ENCODE measurements around the gene PHOSPHO1. TPM values are rescaled to one million over a fixed set of nuclear protein-coding genes. Genes with fewer than 3 reads are reported as not detected.
"Not testable (repeated sequence)": the region's sequence is repeated elsewhere in the genome, so short reads cannot be mapped to it uniquely, and the experiment has no call there.

Gene PHOSPHO1, protein sequence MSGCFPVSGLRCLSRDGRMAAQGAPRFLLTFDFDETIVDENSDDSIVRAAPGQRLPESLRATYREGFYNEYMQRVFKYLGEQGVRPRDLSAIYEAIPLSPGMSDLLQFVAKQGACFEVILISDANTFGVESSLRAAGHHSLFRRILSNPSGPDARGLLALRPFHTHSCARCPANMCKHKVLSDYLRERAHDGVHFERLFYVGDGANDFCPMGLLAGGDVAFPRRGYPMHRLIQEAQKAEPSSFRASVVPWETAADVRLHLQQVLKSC
- total RNA-seq (2014; rRNA removed) = 0.13 and 0.23 TPM in 2 replicates
- 0.26 TPM for polyA plus RNA-seq (2012)

DNA sequence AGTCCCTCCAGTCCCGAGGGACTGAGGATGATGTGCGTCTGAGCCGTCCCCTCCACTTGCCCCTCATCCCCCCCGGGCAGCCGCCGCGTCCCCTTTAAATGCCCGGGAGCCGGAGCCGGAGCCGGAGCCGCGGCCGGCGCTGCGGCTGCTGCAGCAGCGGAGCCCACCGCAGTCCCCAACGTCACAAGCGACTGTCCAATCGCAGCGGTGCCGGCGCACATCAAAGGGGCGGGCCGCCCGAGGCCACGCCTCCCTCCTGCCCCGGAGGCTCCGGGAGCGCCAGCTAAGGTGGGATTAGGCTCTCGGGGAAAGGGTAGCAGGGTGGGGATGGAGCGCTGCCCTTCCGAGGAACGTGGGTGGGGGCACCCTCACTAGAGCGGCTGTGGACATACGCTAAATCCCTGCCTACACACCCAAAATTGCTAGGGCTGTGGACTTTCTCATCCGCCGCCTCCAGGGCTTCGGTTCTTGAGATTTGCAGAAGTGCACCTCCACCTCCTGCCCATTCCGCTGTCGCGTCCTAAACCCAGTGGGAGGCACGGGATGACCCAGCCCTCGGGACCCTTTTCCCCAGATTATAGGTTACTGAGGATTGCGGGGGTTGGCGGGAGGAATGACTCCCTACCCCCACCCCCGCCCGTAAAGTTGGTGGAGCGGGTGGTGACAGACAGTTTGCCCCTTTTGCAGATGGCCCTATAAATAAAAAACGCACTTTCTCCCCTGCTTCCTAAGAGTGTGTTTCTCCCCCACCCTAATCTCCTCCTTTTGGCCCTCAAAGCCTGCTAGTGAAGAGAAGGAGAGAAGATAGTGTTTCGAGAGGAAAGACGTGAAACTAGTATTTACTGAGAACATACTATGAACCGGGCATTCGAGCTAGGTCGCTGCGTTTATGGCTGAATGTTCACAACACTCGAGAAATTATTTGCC, at the start of gene PHOSPHO1:
Gene PHOSPHO1 (minus strand): TSS at position 152 of the 927 bp plus-strand sequence. CDS start 4,096 bp downstream, outside the sequence.
- peak; percentile 69 for DNase-seq (ENCODE audit: low read depth)

DNA sequence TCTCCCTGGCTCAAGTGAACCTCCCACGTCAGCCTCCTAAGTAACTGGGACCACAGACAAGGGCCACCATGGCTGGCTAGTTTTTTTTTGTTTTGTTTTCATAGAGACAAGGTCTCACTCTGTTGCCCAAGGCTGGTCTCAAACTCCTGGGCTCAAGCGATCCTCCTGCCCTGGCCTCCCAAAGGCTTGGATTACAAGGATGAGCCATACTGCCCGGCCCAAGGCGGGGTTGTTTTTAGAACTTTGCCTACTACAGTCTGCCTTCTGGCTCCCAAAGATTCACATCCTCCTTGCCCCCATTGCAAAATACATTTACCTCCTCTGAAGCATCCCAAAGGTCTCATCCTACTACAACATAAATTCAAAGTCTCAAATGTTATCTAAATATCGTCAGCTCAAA, 49.5 kb upstream of the PHOSPHO1 start:
- no peak for DNase-seq (ENCODE audit: low read depth)

DNA sequence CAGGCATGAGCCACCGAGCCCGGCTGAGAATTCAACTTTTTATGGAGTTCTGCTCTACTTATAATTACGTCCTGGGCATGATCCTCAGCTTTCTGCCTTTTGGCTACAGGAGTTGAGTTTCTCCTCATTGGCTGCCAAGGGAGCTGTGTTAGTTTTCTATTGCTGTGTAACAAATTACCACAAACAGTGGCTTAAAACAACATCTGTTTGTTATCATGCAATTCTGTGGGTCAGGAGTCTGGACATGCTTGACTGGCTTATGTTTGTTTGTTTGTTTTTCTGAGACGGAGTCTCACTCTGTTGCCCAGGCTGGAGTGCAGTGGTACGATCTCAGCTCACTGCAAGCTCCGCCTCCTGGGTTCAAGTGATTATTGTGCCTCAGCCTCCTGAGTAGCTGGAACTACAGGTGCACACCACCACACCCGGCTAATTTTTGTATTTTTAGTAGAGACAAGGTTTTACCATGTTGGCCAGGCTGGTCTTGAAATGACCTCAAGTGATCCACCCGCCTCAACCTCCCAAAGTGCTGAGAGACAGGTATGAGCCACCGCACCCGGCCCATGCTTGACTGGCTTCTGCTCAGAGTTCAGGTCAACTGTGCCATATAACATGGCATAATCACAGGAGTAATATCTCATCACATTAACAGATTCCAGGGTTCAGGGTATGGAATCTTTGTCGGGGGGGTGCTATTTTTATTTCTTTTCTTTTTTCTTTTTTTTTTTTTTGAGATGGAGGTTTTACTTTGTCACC, 48.9 kb upstream of the PHOSPHO1 start:
- DNase-seq (ENCODE audit: low read depth) = not testable (repeated sequence)

DNA sequence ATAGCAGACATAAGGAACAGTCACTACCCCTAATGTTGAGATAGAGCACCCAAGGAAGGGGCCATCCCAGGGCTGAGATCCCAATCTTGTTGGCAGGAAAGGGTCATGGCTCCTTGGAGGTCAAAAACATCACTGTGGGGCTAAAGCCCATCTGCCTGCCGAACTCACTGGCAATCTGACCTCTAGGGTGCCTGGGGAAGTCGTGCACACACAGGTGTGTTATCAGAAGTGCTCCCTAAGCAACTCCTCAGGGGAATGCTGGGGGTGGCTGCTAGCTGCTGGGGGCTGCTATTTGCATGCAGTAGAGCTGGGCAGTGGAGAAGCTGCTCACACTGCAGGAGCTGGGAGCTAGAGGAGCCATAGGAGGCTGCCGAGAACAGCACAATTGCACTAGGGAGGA, 47.5 kb upstream of the PHOSPHO1 start:
- no peak for DNase-seq (ENCODE audit: low read depth)

DNA sequence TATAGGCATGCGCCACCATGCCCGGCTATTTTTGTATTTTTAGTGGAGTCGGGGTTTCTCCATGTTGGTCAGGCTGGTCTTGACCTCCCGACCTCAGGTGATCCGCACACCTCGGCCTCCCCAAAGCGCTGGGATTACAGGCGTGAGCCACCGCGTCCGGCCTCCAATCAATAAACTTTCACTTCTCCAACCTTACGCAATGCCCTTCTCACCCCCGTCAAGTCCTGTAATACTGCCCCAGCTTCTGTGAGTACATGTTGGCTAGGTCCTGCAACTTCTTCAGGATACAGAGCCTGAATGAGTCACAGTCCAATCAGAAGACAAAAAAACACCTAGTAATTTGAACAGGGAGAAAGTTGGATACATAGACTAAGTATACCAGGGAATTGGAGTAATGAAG, 47.1 kb upstream of the PHOSPHO1 start:
- no peak for DNase-seq (ENCODE audit: low read depth)

DNA sequence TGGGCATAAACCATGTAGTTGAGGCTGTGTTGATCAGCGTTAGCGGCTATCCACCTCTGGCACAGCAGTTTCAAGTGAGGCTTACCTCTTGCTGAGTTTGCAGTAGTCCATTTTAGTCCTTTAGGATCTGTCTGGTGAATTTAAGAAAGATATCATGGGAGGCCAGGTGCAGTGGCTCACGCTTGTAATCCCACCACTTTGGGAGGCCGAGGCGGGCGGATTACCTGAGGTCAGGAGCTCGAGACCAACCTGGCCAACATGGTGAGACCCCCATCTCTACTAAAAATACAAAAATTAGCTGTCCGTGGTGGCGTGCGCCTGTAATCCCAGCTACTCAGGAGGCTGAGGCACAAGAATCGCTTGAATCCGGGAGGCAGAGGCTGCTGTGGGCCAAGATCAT, 45.4 kb upstream of the PHOSPHO1 start:
- DNase-seq (ENCODE audit: low read depth) = not testable (repeated sequence)

DNA sequence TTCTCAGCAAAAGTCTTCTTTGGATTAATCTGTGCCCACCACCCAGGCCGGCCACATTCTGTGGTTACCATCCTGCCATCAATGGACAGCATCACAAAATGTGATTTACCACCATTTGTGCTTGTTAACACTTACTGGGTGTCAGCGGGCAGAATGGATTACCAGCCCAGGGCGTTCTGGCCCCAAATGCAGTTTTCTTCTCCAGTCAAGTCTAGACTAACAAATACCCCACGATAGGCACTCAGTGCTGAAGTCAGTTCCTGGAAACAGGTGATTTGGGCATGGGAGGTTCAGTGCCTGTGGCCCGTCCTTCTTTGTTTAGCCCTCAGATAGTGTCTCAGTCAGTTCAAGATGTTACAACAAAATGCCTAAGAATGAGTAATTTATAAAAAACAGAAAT, 38.8 kb upstream of the PHOSPHO1 start:
- no peak for DNase-seq (ENCODE audit: low read depth)

DNA sequence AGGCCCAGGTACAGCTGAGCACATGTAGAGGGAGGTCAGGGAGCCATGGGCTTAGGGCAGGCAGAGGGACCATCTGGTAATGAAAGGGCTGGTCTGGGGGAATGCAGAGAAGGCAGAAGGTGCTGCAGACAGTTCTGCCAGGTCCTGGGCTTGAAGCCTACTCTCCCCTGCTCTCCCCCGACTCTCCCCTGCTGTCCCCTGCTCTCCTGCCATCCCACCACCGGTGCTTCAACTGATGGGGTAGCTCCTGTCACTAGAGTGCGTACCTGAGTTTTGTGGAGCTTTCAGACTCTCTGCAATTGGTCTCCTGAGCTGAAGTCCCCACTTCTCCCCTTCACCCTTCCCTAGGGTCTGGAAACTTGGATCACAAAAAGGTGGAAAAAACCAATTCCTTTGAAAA, 37.3 kb upstream of the PHOSPHO1 start:
- no peak for DNase-seq (ENCODE audit: low read depth)

DNA sequence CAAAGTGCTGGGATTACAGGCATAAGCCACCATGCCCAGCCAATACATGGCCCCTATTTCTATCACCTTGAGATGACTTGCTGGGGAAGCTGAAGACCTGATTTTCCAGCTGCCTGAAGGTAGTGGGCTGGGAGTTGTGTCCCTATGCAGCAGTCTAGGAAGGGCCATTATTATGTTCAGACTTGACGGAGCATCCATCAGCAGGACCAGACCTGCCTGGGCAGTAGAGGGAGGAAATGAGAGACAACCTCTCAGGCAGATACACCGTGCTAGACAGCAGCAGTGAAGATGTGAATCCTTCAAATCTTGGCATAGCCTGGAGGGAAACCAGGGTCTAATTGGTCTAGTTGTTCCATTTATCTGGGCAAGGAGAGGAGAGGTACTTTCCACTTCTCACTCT, 35.6 kb upstream of the PHOSPHO1 start:
- DNase-seq (ENCODE audit: low read depth) = no peak

DNA sequence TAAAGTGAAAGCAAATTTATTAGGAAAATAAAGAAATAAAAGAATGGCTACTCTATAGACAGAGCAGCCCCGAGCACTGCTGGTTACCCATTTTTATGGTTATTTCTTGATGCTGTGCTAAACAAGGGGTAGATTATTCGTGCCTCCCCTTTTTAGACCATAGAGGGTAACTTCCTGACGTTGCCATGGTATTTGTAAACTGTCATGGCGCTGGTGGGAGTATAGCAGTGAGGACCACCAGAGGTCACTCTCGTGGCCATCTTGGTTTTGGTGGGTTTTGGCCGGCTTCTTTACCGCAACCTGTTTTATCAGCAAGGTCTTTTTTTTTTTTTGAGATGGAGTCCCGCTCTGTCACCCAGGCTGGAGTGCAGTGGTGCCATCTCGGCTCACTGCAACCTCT, 31.0 kb upstream of the PHOSPHO1 start:
- DNase-seq (ENCODE audit: low read depth) = not testable (repeated sequence)

DNA sequence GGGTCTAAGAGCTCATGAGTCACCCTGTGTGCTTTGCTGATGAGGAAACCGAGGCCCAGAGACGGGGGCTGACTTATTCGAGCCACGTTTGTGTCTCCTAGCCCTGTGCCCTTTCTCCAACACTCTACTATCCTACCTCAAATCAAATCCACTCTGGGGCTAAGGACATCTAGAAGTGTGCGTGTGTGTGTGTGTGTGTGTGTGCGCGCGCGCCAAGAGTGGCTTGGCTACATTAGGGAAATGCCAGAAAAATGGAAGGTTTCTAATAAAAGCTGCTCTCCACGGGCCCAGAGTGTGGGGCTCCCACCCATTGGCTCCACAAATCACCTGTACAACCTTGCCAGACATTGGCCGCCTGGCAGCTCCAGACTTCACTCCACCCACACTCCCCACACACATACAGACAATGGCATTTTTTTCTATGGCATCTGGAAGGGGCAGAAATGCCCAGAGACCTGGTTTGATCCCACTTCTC, 30.3 kb upstream of the PHOSPHO1 start:
- DNase-seq (ENCODE audit: low read depth) = no peak

DNA sequence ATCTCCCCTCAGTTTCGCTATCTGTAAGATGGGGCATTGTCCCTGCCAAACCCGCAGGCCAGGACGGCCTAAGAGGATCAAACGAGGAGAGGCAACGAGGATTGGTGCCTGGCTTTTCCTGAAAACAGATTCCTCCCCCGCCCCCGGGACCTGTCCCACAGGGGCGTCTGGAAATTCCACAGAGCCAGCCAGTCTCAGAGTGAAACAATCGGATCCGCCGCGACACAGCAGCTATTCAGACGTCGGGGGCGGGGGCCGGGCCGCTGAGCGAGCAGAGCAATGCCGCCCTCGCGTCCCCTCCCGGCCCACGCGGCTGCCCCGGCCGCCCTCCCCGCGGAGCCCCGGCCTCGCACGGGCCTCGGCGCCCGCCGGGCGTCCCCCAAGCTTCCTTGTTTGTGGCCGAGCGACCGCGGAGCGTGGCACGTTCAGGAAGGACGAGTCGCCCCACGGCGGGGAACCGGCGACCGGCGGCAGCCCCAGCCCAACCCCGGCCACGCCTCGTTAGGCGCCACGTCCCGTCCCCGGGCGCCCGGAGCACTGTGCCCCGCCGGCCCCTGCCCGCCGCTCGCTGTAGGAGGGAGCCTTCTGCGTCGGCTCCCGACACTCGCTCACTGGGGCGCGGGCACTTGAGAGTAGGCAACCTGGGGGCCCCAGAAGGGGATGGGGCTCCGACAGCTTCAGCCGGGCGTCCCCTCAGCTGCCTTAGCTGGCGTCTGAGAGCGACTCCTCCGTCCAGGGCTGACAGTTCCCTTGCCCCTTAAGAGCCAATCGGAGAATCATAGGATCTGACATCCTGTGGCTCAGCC, 29.6 kb upstream of the PHOSPHO1 start:
- DNase-seq (ENCODE audit: low read depth) = peak; percentile 61

DNA sequence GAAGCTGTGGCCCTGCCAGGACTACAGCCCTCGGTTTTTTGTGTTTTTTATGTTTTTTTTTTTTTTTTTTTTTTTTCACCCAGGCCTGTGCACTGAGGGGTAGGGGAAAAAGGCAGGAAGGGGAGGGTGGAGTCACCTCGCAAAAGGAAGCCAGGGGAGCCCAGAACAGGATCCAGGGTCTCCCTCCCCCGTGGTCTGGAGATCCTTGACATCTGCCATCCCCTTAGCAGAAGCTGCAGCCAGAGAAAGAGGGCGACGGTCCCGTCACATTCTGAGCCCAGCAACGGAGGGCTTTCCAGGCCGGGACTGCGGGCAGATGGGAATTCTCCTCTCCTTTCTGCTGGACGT, 29.1 kb upstream of the PHOSPHO1 start:
- no peak for DNase-seq (ENCODE audit: low read depth)

DNA sequence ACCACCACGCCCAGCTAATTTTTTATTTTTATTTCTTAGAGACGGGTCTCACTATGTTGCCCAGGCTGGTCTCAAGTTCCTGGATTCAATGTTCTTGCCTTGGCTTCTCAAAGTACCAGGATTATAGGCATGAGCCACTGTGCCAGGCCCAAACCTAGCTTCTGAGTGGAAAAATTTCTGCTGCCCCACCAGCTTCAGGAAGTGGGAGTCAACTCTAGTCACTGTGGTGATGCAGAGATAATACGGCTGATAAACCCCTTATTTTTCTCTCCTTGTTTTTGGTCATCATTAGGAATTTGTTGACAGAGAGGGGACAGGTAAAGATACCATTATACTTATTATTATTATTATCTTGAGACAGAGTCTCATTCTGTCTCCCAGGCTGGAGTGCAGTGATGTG, 27.8 kb upstream of the PHOSPHO1 start:
- no peak for DNase-seq (ENCODE audit: low read depth)

DNA sequence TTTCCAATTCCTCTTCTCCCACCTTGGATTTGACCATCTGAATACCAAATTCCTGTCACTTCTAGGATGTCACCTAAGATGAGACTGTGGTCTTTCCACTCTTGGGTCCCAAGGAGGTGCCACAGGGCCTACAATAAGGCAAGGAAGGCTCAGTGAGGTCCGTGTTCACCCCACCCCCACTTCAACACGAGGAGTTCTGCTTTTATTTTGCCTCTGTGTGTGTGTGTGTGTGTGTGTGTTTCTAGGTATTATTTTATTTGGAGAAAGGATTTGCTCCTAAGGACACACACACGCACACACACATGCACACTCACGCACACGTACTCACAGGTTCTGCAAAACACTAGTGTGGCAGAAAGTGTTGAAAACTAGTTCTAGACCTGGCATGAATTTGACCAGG, 24.5 kb upstream of the PHOSPHO1 start:
- no peak for DNase-seq (ENCODE audit: low read depth)

DNA sequence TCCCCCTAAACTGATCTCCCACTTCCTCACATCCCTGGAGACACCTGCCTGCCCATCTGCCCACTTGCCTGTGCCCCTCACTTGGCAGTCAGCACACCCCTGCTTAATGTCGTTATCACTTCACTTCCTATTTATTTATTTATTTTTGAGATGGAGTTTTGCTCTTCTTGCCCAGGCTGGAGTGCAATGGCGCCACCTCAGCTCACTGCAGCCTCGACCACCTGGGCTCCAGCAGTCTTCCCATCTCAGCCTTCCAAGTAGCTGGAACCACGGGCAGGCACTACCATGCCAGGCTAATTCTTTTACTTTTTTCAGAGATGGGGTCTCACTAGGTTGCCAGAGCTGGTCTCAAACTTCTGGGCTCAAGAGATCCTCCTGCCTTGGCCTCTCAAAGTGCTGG, 23.5 kb upstream of the PHOSPHO1 start:
- DNase-seq (ENCODE audit: low read depth) = no peak

DNA sequence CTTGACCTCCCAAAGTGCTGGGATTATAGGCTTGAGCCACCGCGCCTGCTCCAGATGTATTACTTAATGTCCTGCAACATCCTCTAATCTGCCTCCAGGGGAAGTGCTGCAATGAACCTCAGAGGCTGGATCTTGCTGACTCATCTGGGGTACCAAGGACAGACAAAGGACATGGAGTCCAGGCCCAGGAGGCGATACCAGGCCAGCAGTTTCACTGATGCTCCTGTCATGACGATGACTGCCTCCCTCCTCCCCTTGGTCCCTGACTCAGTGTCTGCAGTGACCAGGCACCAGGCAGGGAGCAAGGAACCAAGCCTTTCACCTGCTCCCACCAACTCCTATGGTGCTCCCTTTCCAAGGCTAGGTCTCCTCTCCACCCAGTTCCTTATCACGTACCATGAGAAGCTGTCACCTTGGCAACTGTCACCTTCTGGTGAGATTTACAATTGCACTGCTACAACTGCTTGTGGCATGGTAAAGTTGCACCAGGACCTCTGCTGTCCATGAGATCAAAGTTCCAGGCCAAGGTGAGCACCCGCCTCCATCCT, 21.6 kb upstream of the PHOSPHO1 start:
- peak; percentile 22 for DNase-seq (ENCODE audit: low read depth)

DNA sequence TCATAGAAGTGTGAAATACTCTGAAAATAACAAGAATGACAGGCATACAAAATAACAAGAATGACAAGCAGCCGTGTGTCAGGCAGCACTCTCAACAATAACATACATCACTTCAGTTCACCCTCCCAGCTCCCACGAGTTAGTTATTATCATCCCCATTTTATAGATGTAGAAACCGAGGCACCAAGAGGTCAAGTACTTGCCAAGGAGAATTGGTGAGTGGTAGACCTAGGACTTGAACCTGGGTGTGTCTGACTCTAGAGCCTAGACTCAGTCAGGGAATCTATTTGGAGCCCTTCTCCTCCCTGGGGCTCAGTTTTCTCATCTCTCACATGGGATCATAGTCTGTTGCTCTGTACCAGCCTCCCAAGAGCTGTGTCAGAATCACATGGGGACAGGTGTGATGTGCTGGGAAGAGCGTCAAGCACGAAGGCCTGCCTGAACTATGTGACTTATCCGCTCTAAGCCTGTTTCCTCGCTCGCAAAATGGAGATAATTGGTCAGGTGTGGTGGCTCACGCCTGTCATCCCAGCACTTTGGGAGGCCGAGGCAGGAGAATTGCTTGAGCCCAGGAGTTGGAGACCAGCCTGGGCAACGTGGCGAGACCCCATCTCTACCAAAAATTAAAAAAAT, 19.4 kb upstream of the PHOSPHO1 start:
- DNase-seq (ENCODE audit: low read depth) = no peak

DNA sequence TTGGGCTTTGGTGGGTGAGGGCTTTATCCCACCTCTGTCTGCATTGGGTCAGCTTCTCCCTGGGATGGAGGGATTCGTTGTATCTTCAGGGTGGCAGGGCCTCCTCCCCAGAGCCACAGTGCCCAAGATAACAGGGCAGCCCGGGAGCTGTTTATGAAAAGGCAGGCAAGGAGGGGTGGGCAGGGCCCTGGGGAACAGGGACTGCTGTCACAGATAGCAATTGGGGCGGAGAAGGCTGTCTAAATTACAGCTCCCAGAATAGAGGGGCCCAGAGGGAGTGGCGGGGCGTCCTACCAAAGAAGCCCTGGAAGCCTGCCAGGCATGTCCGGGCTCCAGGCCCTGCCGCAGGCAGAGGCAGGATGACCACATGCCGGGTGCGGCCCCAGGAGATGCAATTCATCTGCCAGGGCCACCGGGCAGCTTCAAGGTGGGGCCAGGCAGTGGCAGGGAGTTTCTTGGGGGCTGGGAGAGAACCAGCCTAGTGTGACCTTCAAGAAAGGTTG, 18.8 kb upstream of the PHOSPHO1 start:
- peak; percentile 10 for DNase-seq (ENCODE audit: low read depth)

DNA sequence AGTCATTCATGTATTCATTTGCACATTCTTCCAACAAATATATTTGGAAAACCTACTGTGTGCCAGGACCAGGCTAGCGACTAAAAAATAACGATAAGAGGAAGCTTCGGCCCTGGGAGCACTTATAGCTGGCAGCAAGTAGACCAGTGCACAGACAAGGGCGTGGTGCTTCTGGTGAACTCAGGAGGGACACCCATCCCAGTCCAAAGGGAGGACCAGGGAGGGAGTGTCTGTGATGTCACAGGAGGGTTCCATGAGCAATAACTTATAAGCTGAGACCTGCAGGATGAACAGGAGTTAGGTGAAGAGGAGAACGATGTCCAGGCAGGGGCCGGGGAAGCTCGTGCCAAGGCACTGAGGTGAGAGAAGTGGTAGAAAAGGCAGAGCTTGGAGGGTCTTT, 17.4 kb upstream of the PHOSPHO1 start:
- DNase-seq (ENCODE audit: low read depth) = no peak

Data from LHCN-M2 (cell line).